Pancreas (tissue), 10 donors: Measurements from ENCODE around the gene TBKBP1. TPM values are rescaled to one million over a fixed set of nuclear protein-coding genes. Genes with fewer than 3 reads are reported as not detected.

Experiments
- ATAC-seq, 4 donors: fragments of 200-7000 bp; cut with Tn5 transposase; one replicate each; pipeline versions ENCODE4 v1.8.0 to v1.9.1; 2020; ENCODE audit warnings: mild to moderate bottlenecking in 4 of 4, moderate library complexity in 4 of 4
- DNase-seq, 6 donors: peaks; one replicate each; pipeline ENCODE4 v3.0.0-alpha.2; 2020
- FAIRE-seq: peaks from 2 replicates; lab custom pipeline; 2012; peaks lifted over from hg19 to GRCh38; lab: Jason Lieb, UNC
- H3K27ac ChIP-seq, 4 donors: fragments of 200-600 bp; sonication (generic); 1 replicate in 3 of 4; 2 replicates in 1 of 4; pipeline versions ENCODE4 v1.5.0 to v1.8.0; 2020
- H3K27me3 ChIP-seq, 4 donors: fragments of 200-600 bp; one replicate each; pipeline ENCODE4 v1.8.0; 2021
- H3K36me3 ChIP-seq, 3 donors: fragments of 200-600 bp; sonication (generic) in 1 of 3; one replicate each; pipeline versions ENCODE4 v1.5.0 to v1.8.0; 2020 to 2021
- H3K4me1 ChIP-seq, 3 donors: fragments of 200-600 bp; one replicate each; pipeline ENCODE4 v1.8.0; 2021
- H3K4me3 ChIP-seq, 4 donors: fragments of 200-600 bp; sonication (generic) in 2 of 4; one replicate each; pipeline versions ENCODE4 v1.5.0 to v1.8.0; 2020 to 2021
- H3K9me3 ChIP-seq, 4 donors: fragments of 200-600 bp; one replicate each; pipeline ENCODE4 v1.8.0; 2021
- CTCF ChIP-seq, 4 donors: fragments of 200-600 bp; sonication (generic) in 3 of 4; IDR thresholded peaks; one replicate each; pipeline versions ENCODE4 v1.5.0 to v1.8.0; 2021; ENCODE audit warnings: antibody characterized with exemption in 4 of 4
- WGBS, 2 donors: extraction: QIAGEN DNeasy Blood & Tissue Kit; methylation state at CpG; one replicate each; pipeline ENCODE4 v1.1.7; 2013; 5-methylcytosine and 5-hydroxymethylcytosine counted together
- intact Hi-C, 3 donors: fragments of 100-400 bp; cut with DNase I; formaldehyde crosslinking; loops; one replicate each; pipeline versions ENCODE4 v1.11.1 to v1.14.2; 2022
- polyA plus RNA-seq, 2 donors: library from polyadenylated mRNA; stranded (reverse); fragments of 200-250 nt; gene quantifications; one replicate each; pipeline ENCODE4 v1.2.3, GENCODE V29; 2013
- total RNA-seq, 6 donors: library from RNA; stranded (reverse); fragmentation: NEBNext Ultra II Directional in 4 of 6; extraction: Animal tissue kit (Norgen Biotek cat#: 25700) in 4 of 6; gene quantifications; one replicate each; pipeline versions ENCODE4 v1.2.1 to v1.2.4, GENCODE V29; 2021 to 2023
- donor health status: healthy with polysubstance abuse.
- donor health status: DM: no; HTN: no; CAD: no; lungs with moderate emphysema.
- donor health status: DM: no; HTN: no; CAD: no.
- donor health status: control.
- donor health status: control.
- donor health status: Bipolar disorder and iron deficiency.
- donor health status: DM: yes; HTN: yes; CAD: no.
- donor health status: DM: no; HTN: no; CAD: no.
- donor health status: DM: no; HTN: no; CAD: no.
- donor health status: DM: yes; HTN: yes; CAD: no.

The TBKBP1 gene
- total and polyA plus RNA-seq, 8 donors: 4.7 to 21.2 (median 6.4) TPM

GRCh38 chr17:47757386-47757785 lies 63.4 kb downstream of the TBKBP1 start:
- H3K4me1 ChIP-seq: no peaks in the 10 kb centered on the region
- ATAC-seq: no peak
- H3K27ac ChIP-seq: no peak overlapping the region
- H3K9me3 ChIP-seq: no peaks in the 10 kb centered on the region
- no peaks in the 10 kb centered on the region for H3K27me3 ChIP-seq
- intact Hi-C loops: no loop called here
- no peak for DNase-seq
- no peak for TF ChIP-seq CTCF (IDR thresholded peaks at IDR 0.05)
- no peak for FAIRE-seq
- 24% methylated on average over 1 of the region's 1 CpG for WGBS, 2 donors
- no peaks in the 10 kb centered on the region for H3K36me3 ChIP-seq
- no peak overlapping the region for H3K4me3 ChIP-seq

- H3K9me3 ChIP-seq: no peaks in the 10 kb centered on the region
- no peak for FAIRE-seq
- H3K36me3 ChIP-seq: no peaks in the 10 kb centered on the region
- H3K4me3 ChIP-seq: no peak overlapping the region
- no peaks in the 10 kb centered on the region for H3K27me3 ChIP-seq
- intact Hi-C loops: no loop called here
- TF ChIP-seq CTCF (IDR thresholded peaks at IDR 0.05): no peak
- H3K4me1 ChIP-seq: no peaks in the 10 kb centered on the region
- WGBS, 2 donors: 50 to 55% methylated on average over 5 of the region's 5 CpGs
- DNase-seq: no peak
- ATAC-seq: no peak
- H3K27ac ChIP-seq: no peak overlapping the region
These were observed 66.6 kb downstream of the TBKBP1 start for GRCh38 chr17:47760409-47761140.

Other genes with a start within 250 kb of the TBKBP1 start
- 10 to 100 TPM; 32.3 to 72.3 (median 49.7) TPM for gene NPEPPS, start 163.1 kb upstream of the TBKBP1 start, total RNA-seq
- 10 to 100 TPM; 31.9 to 35.6 TPM for gene NPEPPS, start 163.1 kb upstream of the TBKBP1 start, polyA plus RNA-seq
- 100 to 1,000 TPM in 5 of 6 donors, 10 to 100 TPM in 1; 91.5 to 126 (median 118) TPM for gene KPNB1, start 44.2 kb upstream of the TBKBP1 start, total RNA-seq
- gene KPNB1, start 44.2 kb upstream of the TBKBP1 start, polyA plus RNA-seq: 10 to 100 TPM; 18.1 to 36.7 TPM
- under 1 TPM in 5 of 6 donors, not detected in 1; 0.16 to 0.40 (median 0.19) TPM for gene TBX21, start 39.1 kb downstream of the TBKBP1 start, total RNA-seq
- under 1 TPM in 1 of 2 donors, not detected in 1; 0.09 TPM for gene TBX21, start 39.1 kb downstream of the TBKBP1 start, polyA plus RNA-seq
- 10 to 100 TPM in 3 of 6 donors, 1 to 10 TPM in 3; 8.4 to 20.2 (median 11.3) TPM for gene OSBPL7, start 127.6 kb downstream of the TBKBP1 start, total RNA-seq
- 10 to 100 TPM; 23.3 to 34.7 TPM for gene OSBPL7, start 127.6 kb downstream of the TBKBP1 start, polyA plus RNA-seq
- gene MRPL10, start 137.4 kb downstream of the TBKBP1 start, total RNA-seq: 10 to 100 TPM; 16.8 to 35.2 (median 25.1) TPM
- gene MRPL10, start 137.4 kb downstream of the TBKBP1 start, polyA plus RNA-seq: 10 to 100 TPM; 18.3 to 23.2 TPM
- gene LRRC46, start 137.5 kb downstream of the TBKBP1 start, total RNA-seq: under 1 TPM; 0.14 to 0.66 (median 0.38) TPM
- gene LRRC46, start 137.5 kb downstream of the TBKBP1 start, polyA plus RNA-seq: 1 to 10 TPM in 1 of 2 donors, under 1 TPM in 1; 0.73 to 1.8 TPM
- 10 to 100 TPM; 12.6 to 24.3 (median 19.0) TPM for gene SCRN2, start 147.1 kb downstream of the TBKBP1 start, total RNA-seq
- 10 to 100 TPM; 50.4 to 56.1 TPM for gene SCRN2, start 147.1 kb downstream of the TBKBP1 start, polyA plus RNA-seq
- gene SP6, start 157.0 kb downstream of the TBKBP1 start, total RNA-seq: under 1 TPM; 0.12 to 0.56 (median 0.22) TPM
- under 1 TPM; 0.16 to 0.27 TPM for gene SP6, start 157.0 kb downstream of the TBKBP1 start, polyA plus RNA-seq
- 1 to 10 TPM; 5.2 to 8.8 (median 6.9) TPM for gene SP2, start 202.1 kb downstream of the TBKBP1 start, total RNA-seq
- gene SP2, start 202.1 kb downstream of the TBKBP1 start, polyA plus RNA-seq: 1 to 10 TPM; 5.5 to 8.5 TPM
- gene PNPO, start 247.4 kb downstream of the TBKBP1 start, total RNA-seq: 10 to 100 TPM; 13.2 to 23.5 (median 19.6) TPM
- 1 to 10 TPM; 6.5 to 7.6 TPM for gene PNPO, start 247.4 kb downstream of the TBKBP1 start, polyA plus RNA-seq